PFSK-1 (cell line): ENCODE results near the gene MAPK12.

Experiments
- FOXP2 ChIP-seq: optimal IDR thresholded peaks from 2 replicates; pipeline ENCODE3; 2011; ENCODE audit warnings: borderline replicate concordance, control low read depth, inconsistent platforms; ENCODE audit not compliant: insufficient read depth; ENCODE audit errors: extremely low read length, extremely low read depth
- POLR2AphosphoS5 ChIP-seq: IDR thresholded peaks from 2 replicates; pipeline ENCODE4 v1.6.1; 2012; ENCODE audit warnings: low read depth, mild to moderate bottlenecking, control low read depth, low read length, moderate library complexity
- REST ChIP-seq, 2 experiments: IDR thresholded peaks; 2 replicates each; pipeline versions ENCODE4 v1.6.1 to v1.8.0; 2011 to 2012; ENCODE audit warnings: low read depth in 2 of 2, low read length in 2 of 2, control low read depth in 1 of 2, inconsistent platforms in 1 of 2, mild to moderate bottlenecking in 1 of 2, moderate library complexity in 1 of 2; ENCODE audit not compliant: insufficient read depth in 1 of 2
- SIN3A ChIP-seq: IDR thresholded peaks from 2 replicates; pipeline ENCODE4 v1.6.1; 2012; ENCODE audit warnings: mild to moderate bottlenecking, low read length, moderate library complexity, borderline replicate concordance; ENCODE audit not compliant: insufficient read depth
- TAF1 ChIP-seq: IDR thresholded peaks from 2 replicates; pipeline ENCODE4 v1.6.1; 2012; ENCODE audit warnings: low read length, control low read depth, borderline replicate concordance; ENCODE audit not compliant: insufficient read depth

Gene MAPK12

GRCh38 chr22:50224071-50224470 lies 37.4 kb downstream of the MAPK12 start:
- TF ChIP-seq TAF1 (no peak), POLR2AphosphoS5 (no peak), REST (IDR thresholded peaks at IDR 0.05; ENCODE audit: insufficient read depth in 1 of 2, low read depth in 2 of 2, low read length in 2 of 2) (no peak), SIN3A (no peak), FOXP2 (no peak)

- no peak for TF ChIP-seq REST (IDR thresholded peaks at IDR 0.05; ENCODE audit: insufficient read depth in 1 of 2, low read depth in 2 of 2, low read length in 2 of 2)
These were observed 39.0 kb downstream of the MAPK12 start for GRCh38 chr22:50222508-50222907.

- no peak for TF ChIP-seq POLR2AphosphoS5
- TF ChIP-seq TAF1: no peak
- no peak for TF ChIP-seq REST (IDR thresholded peaks at IDR 0.05; ENCODE audit: insufficient read depth in 1 of 2, low read depth in 2 of 2, low read length in 2 of 2)
- no peak for TF ChIP-seq FOXP2
These were observed 39.8 kb downstream of the MAPK12 start for GRCh38 chr22:50221410-50222300.

GRCh38 chr22:50220603-50221409 lies 40.7 kb downstream of the MAPK12 start:
- no peak for TF ChIP-seq TAF1
- no peak for TF ChIP-seq SIN3A
- no peak for TF ChIP-seq FOXP2
- TF ChIP-seq REST (IDR thresholded peaks at IDR 0.05; ENCODE audit: insufficient read depth in 1 of 2, low read depth in 2 of 2, low read length in 2 of 2): no peak
- TF ChIP-seq POLR2AphosphoS5: no peak
